GM12874 (cell line): ENCODE measurements around the gene SLC29A1.

Source experiments
- CTCF ChIP-seq: IDR thresholded peaks from 2 replicates; pipeline ENCODE4 v1.5.1; 2011; ENCODE audit warnings: low read depth, mild to moderate bottlenecking, control low read depth, low read length, moderate library complexity; ENCODE audit not compliant: insufficient read depth

The SLC29A1 gene

GRCh38 chr6:44272529-44272928 is 49.1 kb downstream of the SLC29A1 start:
- TF ChIP-seq CTCF = no peak

- no peak for TF ChIP-seq CTCF
These were observed 49.7 kb downstream of the SLC29A1 start for GRCh38 chr6:44272999-44273566.

GRCh38 chr6:44273617-44274016 is 50.2 kb downstream of the SLC29A1 start:
- TF ChIP-seq CTCF = no peak

- TF ChIP-seq CTCF = no peak
These were observed 51.9 kb downstream of the SLC29A1 start for GRCh38 chr6:44275271-44275748.

- no peak for TF ChIP-seq CTCF
These were observed 52.6 kb downstream of the SLC29A1 start for GRCh38 chr6:44275749-44276648.

- no peak for TF ChIP-seq CTCF
These were observed 53.6 kb downstream of the SLC29A1 start for GRCh38 chr6:44276667-44277640.

- TF ChIP-seq CTCF = no peak
These were observed 54.4 kb downstream of the SLC29A1 start for GRCh38 chr6:44277763-44278162.
